ENCODE results near the gene CCNJ.
A peak's percentile ranks its signal among the peaks of the same experiment; 100 is the strongest.

CCNJ gene

GRCh38 chr10:96075977-96076376, 32.6 kb downstream of the CCNJ start:
- Histone ChIP-seq H3K36me3 (ENCODE audit: insufficient read depth, low read length) (no peaks in the 10 kb centered on the region), H3K4me3 (ENCODE audit: low read length) (no peak overlapping the region), H3K27me3 (ENCODE audit: insufficient read depth, low read length) (no peaks in the 10 kb centered on the region), H3K9me3 (ENCODE audit: low read length) (no peaks in the 10 kb centered on the region), H3K4me1 (ENCODE audit: insufficient read depth, low read length) (peaks cover 3% of the 10 kb centered on the region), H2AFZ (ENCODE audit: low read depth, low read length) (no peak overlapping the region)

- no peaks in the 10 kb centered on the region for H3K36me3 ChIP-seq (ENCODE audit: insufficient read depth, low read length)
- H3K9me3 ChIP-seq (ENCODE audit: low read length): no peaks in the 10 kb centered on the region
- H3K4me1 ChIP-seq (ENCODE audit: insufficient read depth, low read length): peaks cover 3% of the 10 kb centered on the region
- H3K4me3 ChIP-seq (ENCODE audit: low read length): no peak overlapping the region
- H2AFZ ChIP-seq (ENCODE audit: low read depth, low read length): no peak overlapping the region
- H3K27me3 ChIP-seq (ENCODE audit: insufficient read depth, low read length): no peaks in the 10 kb centered on the region
Observed at GRCh38 chr10:96077156-96077555, 33.8 kb downstream of the CCNJ start.

- Histone ChIP-seq H3K27me3 (ENCODE audit: insufficient read depth, low read length) (no peaks in the 10 kb centered on the region), H2AFZ (ENCODE audit: low read depth, low read length) (no peak overlapping the region), H3K9me3 (ENCODE audit: low read length) (no peaks in the 10 kb centered on the region), H3K36me3 (ENCODE audit: insufficient read depth, low read length) (no peaks in the 10 kb centered on the region), H3K4me1 (ENCODE audit: insufficient read depth, low read length) (peaks cover 3% of the 10 kb centered on the region), H3K4me3 (ENCODE audit: low read length) (no peak overlapping the region)
Observed at GRCh38 chr10:96082153-96082552, 38.8 kb downstream of the CCNJ start.

GRCh38 chr10:96082748-96083147, 39.4 kb downstream of the CCNJ start:
- Histone ChIP-seq H2AFZ (ENCODE audit: low read depth, low read length) (no peak overlapping the region), H3K4me3 (ENCODE audit: low read length) (no peak overlapping the region), H3K9me3 (ENCODE audit: low read length) (no peaks in the 10 kb centered on the region), H3K27me3 (ENCODE audit: insufficient read depth, low read length) (no peaks in the 10 kb centered on the region), H3K4me1 (ENCODE audit: insufficient read depth, low read length) (peaks cover 3% of the 10 kb centered on the region), H3K36me3 (ENCODE audit: insufficient read depth, low read length) (no peaks in the 10 kb centered on the region)

GRCh38 chr10:96089116-96089515, 45.7 kb downstream of the CCNJ start:
- Histone ChIP-seq H3K36me3 (ENCODE audit: insufficient read depth, low read length) (no peaks in the 10 kb centered on the region), H3K4me3 (ENCODE audit: low read length) (no peak overlapping the region)

GRCh38 chr10:96089670-96090462, 46.5 kb downstream of the CCNJ start:
- Histone ChIP-seq H3K36me3 (ENCODE audit: insufficient read depth, low read length) (no peaks in the 10 kb centered on the region), H3K9me3 (ENCODE audit: low read length) (no peaks in the 10 kb centered on the region), H2AFZ (ENCODE audit: low read depth, low read length) (no peak overlapping the region), H3K4me3 (ENCODE audit: low read length) (no peak overlapping the region), H3K27me3 (ENCODE audit: insufficient read depth, low read length) (peaks cover 3% of the 10 kb centered on the region), H3K4me1 (ENCODE audit: insufficient read depth, low read length) (no peaks in the 10 kb centered on the region)

More at GRCh38 chr10:96089116-96089515, 45.7 kb downstream of the CCNJ start:
- Histone ChIP-seq H2AFZ (ENCODE audit: low read depth, low read length) (no peak overlapping the region), H3K4me1 (ENCODE audit: insufficient read depth, low read length) (no peaks in the 10 kb centered on the region), H3K27me3 (ENCODE audit: insufficient read depth, low read length) (peaks cover 3% of the 10 kb centered on the region), H3K9me3 (ENCODE audit: low read length) (no peaks in the 10 kb centered on the region)

GRCh38 chr10:96090463-96090800, 47.0 kb downstream of the CCNJ start:
- Histone ChIP-seq H3K4me3 (ENCODE audit: low read length) (no peak overlapping the region), H3K27me3 (ENCODE audit: insufficient read depth, low read length) (peaks cover 3% of the 10 kb centered on the region), H3K36me3 (ENCODE audit: insufficient read depth, low read length) (no peaks in the 10 kb centered on the region)

GRCh38 chr10:96092999-96093767, 49.8 kb downstream of the CCNJ start:
- Histone ChIP-seq H3K27me3 (ENCODE audit: insufficient read depth, low read length) (peaks cover 5% of the 10 kb centered on the region), H3K36me3 (ENCODE audit: insufficient read depth, low read length) (no peaks in the 10 kb centered on the region), H3K9me3 (ENCODE audit: low read length) (no peaks in the 10 kb centered on the region), H2AFZ (ENCODE audit: low read depth, low read length) (no peak overlapping the region), H3K4me3 (ENCODE audit: low read length) (no peak overlapping the region), H3K4me1 (ENCODE audit: insufficient read depth, low read length) (no peaks in the 10 kb centered on the region)

More at GRCh38 chr10:96090463-96090800, 47.0 kb downstream of the CCNJ start:
- no peaks in the 10 kb centered on the region for H3K9me3 ChIP-seq (ENCODE audit: low read length)
- no peaks in the 10 kb centered on the region for H3K4me1 ChIP-seq (ENCODE audit: insufficient read depth, low read length)
- no peak overlapping the region for H2AFZ ChIP-seq (ENCODE audit: low read depth, low read length)

GRCh38 chr10:96093948-96094347, 50.6 kb downstream of the CCNJ start:
- H3K4me3 ChIP-seq (ENCODE audit: low read length): no peak overlapping the region
- H3K4me1 ChIP-seq (ENCODE audit: insufficient read depth, low read length): no peaks in the 10 kb centered on the region
- H2AFZ ChIP-seq (ENCODE audit: low read depth, low read length): no peak overlapping the region
- H3K27me3 ChIP-seq (ENCODE audit: insufficient read depth, low read length): peaks cover 5% of the 10 kb centered on the region
- H3K9me3 ChIP-seq (ENCODE audit: low read length): no peaks in the 10 kb centered on the region
- no peaks in the 10 kb centered on the region for H3K36me3 ChIP-seq (ENCODE audit: insufficient read depth, low read length)

- Histone ChIP-seq H3K36me3 (ENCODE audit: insufficient read depth, low read length) (no peaks in the 10 kb centered on the region), H3K27me3 (ENCODE audit: insufficient read depth, low read length) (peaks cover 2% of the 10 kb centered on the region), H3K4me1 (ENCODE audit: insufficient read depth, low read length) (no peaks in the 10 kb centered on the region), H2AFZ (ENCODE audit: low read depth, low read length) (no peak overlapping the region), H3K4me3 (ENCODE audit: low read length) (no peak overlapping the region), H3K9me3 (ENCODE audit: low read length) (no peaks in the 10 kb centered on the region)
Observed at GRCh38 chr10:96096958-96097357, 53.6 kb downstream of the CCNJ start.

GRCh38 chr10:96097865-96098264, 54.5 kb downstream of the CCNJ start:
- H3K27me3 ChIP-seq (ENCODE audit: insufficient read depth, low read length): peaks cover 2% of the 10 kb centered on the region
- H3K9me3 ChIP-seq (ENCODE audit: low read length): no peaks in the 10 kb centered on the region
- no peak overlapping the region for H3K4me3 ChIP-seq (ENCODE audit: low read length)
- no peak overlapping the region for H2AFZ ChIP-seq (ENCODE audit: low read depth, low read length)
- H3K36me3 ChIP-seq (ENCODE audit: insufficient read depth, low read length): no peaks in the 10 kb centered on the region
- H3K4me1 ChIP-seq (ENCODE audit: insufficient read depth, low read length): no peaks in the 10 kb centered on the region

- no peak overlapping the region for H3K4me3 ChIP-seq (ENCODE audit: low read length)
- H3K36me3 ChIP-seq (ENCODE audit: insufficient read depth, low read length): no peaks in the 10 kb centered on the region
- H2AFZ ChIP-seq (ENCODE audit: low read depth, low read length): peak overlapping the region; percentile 48
- no peaks in the 10 kb centered on the region for H3K27me3 ChIP-seq (ENCODE audit: insufficient read depth, low read length)
- H3K4me1 ChIP-seq (ENCODE audit: insufficient read depth, low read length): peaks cover 8% of the 10 kb centered on the region
- peaks cover 6% of the 10 kb centered on the region for H3K9me3 ChIP-seq (ENCODE audit: low read length)
Observed at GRCh38 chr10:96107623-96108038, 64.2 kb downstream of the CCNJ start.
